ENCODE measurements around the gene NDOR1.

NDOR1 gene

DNA sequence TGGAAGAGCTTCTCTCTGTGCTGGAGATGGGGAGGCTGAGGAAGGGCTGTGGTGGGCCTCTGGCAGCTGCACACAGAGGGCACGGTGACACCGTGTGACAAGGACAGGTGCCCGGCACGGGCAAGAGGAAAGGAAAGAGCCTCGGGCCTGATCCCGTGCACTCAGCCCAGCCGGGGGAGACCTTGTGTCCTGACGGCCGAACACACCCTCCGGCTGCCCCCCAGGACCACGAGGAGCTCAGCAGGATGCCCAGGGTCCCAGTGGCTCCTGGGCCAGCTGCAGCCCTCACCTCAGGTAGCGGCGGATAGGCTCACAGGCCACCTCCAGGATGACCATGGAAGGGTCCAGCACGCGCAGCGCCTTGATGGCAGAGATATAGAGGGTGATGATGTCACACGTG, 22.7 kb upstream of the NDOR1 start:
- DNase-seq (ENCODE audit: low read depth in 3 of 3), result no peak

DNA sequence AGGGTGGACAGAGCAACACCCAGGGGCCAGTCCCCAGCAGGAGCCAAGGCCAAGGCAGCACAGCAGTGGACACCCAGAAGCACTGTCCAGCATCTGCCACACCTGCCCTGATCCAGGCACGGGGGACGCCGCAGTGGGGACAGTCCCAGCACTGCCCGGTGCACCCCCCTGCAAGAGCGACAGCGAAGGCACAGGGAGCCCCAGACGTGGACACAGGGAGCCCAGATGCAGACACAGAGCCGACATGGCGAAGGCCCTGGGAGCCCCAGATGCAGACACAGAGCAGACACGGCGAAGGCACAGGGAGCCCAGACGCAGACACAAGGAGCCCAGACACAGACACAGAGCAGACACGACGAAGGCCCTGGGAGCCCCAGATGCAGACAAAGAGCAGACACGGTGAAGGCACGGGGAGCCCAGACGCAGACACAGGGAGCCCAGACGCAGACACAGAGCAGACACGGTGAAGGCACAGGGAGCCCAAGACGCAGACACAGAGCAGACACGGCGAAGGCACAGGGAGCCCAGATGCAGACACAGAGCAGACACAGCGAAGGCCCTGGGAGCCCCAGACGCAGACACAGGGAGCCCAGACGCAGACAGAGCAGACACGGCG, 21.4 kb upstream of the NDOR1 start:
- DNase-seq (ENCODE audit: low read depth in 3 of 3), result no peak

DNA sequence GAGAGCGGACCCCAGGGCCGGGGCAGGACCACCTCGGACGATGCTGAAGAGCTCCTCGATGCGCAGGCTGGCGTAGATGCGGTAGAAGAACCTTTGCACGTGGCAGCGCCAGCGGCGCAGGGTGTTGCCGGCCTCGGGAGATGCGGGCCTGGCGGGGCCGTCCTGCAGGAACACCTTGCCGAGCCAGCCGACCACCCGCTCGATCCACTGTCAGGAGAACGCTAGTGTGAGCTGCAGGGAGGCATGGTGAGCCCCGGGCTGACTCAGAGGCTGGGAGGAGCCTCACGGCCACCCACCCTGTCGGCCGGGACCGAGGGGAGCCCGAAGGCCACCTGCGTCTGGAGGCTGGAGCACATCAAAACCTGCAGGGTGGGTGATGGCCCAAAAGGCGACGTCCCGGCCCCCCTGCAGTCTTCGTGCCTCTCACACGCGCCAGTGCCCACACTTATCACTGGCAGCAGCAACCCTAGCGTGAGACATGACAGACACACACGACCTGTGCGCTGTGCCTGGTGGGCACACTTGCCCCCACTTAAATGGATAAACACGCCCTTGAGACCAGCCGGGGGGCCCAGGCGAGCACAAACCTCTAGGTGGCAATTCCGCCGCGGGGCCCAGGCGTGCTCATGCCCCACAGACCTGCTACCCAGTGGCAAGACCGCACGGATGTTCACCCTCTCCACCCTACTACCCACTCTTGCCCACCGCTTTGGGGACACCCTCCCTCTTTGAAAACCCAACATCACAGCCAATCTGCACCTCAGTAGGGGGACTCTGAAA, 20.4 kb upstream of the NDOR1 start:
- no peak for DNase-seq (ENCODE audit: low read depth in 3 of 3)

DNA sequence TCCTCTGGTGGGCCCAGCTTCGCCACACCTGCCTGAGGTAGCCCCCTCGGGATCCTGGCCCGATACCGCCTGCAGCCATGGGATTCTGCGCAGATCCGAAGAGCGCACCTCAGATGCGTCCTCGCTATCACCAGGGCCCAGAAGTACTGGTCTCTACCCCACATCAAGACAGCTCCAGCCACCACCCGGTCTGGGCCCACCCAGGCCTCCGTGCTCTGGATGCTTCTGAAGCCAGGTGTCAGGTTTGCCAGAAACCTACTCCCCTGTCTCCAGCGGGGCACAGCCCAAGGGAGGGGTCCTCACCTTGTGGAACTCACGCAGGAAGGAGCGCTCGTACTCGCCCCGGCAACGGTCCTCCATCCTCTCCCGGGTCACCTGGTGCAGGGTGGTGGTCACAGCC, 19.6 kb upstream of the NDOR1 start:
- DNase-seq (ENCODE audit: low read depth in 3 of 3), result no peak

DNA sequence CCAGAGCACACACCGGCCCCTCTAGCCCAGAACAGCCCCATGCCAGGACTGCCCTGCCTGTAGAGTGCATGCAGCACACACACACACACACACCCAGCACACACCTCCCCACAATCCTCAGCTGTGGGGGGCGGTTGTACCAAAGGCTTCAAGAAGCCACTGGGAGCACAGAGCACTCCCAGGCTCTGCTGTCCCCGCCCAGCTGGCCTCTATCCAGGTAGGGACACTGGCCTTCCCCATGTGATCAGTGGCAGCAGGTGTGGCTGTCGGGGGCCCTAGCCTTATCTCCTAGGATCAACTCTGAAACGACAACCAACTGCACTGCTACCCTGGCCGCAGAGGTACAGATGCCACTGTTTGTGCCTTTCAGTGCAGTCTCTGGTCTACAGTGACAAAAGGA, 19.1 kb upstream of the NDOR1 start:
- DNase-seq (ENCODE audit: low read depth in 3 of 3), result no peak

DNA sequence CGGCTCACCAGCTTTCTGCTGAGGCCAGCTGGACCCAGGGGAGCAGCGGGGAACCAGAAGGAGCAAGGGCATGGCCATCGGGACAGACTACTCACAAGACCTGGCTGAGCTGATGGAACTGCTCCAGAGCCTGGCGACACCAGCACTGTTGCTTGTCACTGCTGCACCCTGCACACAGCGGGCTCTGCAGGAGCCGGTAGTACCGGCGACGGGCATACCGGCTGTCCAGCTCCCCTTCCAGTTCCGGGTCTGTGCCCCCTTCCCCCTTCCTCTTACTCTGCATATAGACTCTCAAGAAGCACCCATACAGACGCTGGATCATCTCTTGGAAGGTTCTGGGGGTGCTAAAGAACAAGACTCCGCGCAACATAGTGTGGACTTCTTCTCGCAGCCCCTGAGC, 18.1 kb upstream of the NDOR1 start:
- no peak for DNase-seq (ENCODE audit: low read depth in 3 of 3)

DNA sequence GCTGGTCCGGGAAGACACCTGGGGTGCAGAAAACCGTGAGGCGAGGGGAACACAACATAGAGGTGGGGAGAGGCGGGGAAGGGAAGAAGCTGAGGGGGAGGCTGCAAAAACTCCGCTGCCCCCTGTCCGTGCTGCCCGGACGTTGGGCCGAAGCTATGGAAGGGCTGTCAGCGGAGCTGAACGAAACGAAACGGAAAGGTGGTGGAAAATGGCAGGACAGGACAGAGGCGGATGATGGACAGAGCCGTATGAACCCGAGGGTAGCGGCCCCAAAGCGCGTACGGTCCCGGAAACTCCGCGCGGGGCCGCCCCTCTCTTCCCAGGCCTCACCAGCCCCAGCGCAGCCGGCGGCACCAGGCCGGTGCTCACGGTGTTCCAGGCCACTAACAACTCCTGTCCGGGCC, 17.4 kb upstream of the NDOR1 start:
- DNase-seq (ENCODE audit: low read depth in 3 of 3), result no peak

DNA sequence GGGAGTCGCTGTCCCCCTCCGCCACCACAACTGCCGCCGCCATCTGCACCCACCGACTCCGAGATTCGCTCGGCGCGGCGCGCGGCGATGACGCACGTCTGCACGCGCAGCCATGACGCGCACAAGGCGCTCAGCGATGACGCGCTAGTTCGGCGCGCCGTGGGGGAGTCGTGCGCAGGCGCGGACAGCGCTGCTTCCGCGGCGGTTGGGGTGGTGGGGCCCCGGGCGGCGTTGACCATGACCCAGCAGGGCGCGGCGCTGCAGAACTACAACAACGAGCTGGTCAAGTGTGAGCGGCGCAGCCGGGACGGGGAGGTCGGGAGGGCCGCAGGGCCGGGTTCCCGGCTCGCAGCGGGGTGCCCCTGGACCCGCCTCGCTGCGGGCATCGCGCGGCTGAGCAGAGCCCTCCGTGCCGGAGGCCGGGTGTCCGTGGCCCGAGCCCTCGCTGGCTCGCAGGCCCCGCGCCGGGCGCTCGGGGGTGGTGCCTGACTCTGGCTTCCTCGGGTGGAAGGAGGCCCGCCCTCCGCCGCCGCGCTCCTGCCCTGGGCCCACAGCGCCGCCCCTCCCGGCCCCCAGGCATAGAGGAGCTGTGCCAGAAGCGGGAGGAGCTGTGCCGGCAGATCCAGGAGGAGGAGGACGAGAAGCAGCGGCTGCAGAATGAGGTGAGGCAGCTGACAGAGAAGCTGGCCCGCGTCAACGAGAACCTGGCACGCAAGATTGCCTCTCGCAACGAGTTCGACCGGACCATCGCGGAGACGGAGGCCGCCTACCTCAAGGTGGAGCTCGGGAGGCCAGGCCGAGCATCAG, 16.8 kb upstream of the NDOR1 start, which contains the start of the genes ANAPC2 and SSNA1:
TSS of gene ANAPC2 (minus strand) at position 71 of the 807 bp plus-strand sequence. CDS start at position 43, 28 bp downstream.
TSS of gene SSNA1 (plus strand) at position 187 of the 807 bp plus-strand sequence. CDS start at position 238, 51 bp downstream.
- DNase-seq (ENCODE audit: low read depth in 3 of 3), result peak; percentile 84 to 87 (median 86)

DNA sequence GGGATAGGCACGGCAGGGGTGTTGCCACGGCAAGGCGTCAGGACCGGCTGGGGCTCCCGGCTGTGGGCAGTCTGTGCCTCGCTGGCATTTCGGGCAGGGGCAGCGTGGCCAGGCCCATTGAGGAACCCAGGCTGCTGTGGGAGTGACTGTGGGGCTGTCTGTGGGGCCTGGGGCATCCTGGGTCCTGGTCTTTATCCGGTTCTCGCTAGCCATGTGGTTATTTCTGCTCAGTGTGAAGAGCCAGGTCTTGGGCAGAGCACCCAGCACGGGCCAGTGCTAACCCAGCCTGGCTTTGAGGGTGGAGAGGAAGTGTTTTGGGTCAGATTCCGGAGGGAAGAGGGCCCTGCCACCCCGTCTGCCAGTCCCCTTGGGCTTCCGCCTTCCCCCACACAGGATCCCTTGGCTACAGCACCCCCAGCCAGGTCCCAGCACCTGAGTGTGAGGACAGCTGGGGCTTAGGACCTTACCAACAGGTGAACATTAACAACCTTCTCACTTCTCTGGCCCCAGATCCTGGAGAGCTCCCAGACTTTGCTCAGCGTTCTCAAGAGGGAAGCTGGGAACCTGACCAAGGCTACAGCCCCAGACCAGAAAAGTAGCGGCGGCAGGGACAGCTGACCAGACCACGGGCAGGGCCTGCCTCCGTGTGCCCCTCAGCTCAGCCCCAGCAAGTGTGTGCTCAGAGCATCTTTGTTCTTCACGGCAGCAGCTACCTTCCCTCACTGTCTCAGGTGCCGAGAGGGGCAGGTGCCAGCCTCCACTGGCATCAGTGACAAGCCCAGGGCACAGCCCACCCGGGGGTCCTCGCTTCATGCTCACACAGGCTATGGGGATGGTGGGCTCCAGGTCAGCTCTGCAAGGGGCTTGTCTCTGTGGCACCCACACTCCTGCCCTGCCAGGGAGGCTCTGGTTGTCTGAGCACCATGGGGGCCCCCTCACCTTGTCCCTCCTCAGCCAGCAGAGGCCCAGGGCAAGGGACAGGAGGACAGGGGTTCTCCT, 15.9 kb upstream of the NDOR1 start:
- no peak for DNase-seq (ENCODE audit: low read depth in 3 of 3)

DNA sequence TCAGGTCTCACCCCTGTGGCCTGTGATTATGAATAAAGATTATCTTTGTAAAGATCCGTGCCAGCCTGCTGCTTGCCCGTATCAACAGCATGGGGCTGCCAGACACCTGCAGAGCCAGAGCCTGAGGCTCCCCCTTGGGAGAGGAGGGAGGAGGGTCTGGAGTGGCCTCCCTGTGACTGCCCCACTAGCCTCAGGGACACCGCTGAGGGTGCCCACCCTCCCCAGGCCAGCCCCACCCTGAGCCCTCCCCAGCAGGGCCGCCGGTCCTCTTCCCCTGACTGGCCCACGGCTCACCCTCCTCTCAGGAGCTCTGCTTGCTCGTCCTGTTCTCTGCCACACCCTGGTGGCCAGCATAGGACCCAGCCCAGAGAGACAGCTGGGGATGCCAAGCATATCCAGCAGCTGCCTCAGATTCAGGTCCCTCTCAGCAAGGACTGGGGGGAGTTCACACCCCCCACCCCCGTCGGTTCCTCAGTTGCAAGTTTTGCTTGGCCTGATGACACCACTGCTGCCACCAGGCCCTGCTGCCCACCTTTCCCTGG, 15.1 kb upstream of the NDOR1 start:
- DNase-seq (ENCODE audit: low read depth in 3 of 3), result no peak

DNA sequence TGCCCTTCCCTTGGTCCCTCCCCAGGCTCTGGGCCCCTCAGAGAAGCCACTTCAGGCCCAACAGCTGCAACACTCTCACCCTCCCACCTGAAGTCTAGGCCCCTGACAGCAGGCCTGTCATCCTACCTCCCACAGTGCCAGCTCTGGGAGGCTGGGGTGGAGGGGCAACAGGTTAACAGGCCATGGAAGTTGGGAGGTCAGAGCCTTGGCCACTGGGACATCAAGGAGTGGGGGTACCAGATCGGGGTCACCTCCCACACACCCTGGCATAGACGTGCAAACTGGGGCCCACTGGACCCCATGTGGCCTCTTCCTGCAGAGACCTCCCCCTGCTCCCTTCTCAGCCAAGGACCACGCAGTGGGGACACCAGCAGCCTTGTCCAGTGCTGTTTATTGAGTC, 14.3 kb upstream of the NDOR1 start:
- no peak for DNase-seq (ENCODE audit: low read depth in 3 of 3)

DNA sequence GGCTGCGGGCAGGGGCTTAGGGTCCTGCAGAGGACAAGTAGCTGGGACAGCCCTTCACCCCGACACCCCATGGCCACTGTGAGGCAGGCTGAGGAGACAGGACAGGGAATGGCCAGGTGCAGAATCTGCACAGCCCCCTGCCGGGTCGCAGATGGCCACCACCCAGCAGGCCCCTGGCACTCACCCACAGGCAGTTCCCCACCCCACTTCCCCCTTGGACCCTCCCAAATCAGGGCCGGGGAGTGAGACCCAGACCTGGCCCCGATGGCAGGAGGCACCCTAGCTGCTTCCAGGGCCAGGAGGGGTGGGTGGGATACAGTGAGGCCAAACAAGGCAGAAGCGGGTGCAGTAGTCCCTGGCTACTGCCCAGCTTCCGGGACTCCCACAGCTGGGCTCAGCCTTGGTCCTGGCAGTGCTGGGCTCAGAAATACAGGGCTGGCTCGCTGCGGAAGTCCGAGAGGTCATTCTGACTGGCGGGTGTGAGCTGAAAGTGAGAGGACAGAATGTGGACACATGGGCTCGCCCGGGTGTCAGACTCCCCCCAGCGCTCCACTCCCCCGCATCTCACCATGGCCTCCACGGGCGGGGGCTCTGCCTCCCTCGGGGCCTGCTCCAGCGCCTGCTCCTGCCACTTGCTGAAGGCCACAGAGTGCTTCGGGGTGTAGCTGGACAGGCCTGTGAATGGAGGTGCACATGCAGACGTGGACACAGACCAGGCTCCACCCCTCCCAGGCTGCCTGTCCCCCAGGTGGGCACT, 13.6 kb upstream of the NDOR1 start:
- no peak for DNase-seq (ENCODE audit: low read depth in 3 of 3)

DNA sequence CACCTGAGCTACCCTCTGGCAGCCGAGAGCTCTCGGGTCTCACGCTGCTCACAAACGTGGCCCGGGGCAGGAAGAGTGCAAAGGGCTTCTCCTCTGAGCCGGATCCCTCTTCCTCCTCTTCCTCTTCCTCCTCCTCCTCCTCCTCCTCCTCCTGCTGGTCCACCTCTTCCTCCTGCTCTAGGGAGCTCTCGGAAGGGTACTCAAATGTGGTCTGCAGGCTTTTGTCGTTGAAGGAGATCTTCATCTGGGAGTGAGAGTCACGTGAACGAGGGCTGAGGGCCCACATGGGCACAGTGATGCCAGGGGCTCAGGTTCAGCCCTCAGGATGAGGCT, 13.1 kb upstream of the NDOR1 start:
- DNase-seq (ENCODE audit: low read depth in 3 of 3), result no peak

DNA sequence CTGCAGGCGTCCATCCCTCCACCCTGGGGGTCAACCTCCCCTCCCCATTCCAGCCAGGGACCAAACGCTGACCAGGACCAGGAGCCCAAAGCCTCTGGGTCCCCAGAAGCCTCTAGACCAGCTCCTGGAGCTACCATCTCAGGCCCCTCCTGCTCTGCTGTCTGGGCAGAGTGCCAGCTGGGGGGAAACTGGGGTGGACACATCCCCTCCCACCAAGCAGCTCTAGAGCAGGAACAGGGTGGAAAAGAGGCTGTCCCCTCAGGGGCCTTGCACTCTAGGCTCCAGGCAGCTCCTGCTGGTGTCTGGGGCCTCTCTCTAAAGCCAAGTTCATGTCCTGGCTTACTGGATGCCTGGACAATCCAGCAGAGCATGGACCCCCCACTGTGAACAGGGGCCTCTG, 12.6 kb upstream of the NDOR1 start:
- no peak for DNase-seq (ENCODE audit: low read depth in 3 of 3)

DNA sequence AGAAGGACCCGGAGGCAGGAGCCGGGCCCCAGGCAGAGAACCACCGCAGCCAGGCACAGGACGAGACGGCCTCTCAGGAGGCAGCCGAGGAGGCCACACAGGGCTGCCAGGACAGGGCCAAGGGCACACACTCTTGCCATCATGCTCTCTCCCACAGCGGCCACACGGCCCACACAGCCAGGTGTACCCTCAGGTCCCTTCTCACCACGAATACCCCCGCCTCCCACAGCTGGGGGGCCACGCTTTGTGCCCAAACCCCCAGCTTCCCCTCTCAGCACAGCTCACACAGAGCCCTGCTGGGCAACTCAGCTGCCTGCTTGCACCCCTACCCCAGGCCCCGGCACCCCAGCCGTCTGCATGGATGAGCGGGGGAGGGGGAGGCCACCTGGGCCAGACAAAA, 11.7 kb upstream of the NDOR1 start:
- no peak for DNase-seq (ENCODE audit: low read depth in 3 of 3)

DNA sequence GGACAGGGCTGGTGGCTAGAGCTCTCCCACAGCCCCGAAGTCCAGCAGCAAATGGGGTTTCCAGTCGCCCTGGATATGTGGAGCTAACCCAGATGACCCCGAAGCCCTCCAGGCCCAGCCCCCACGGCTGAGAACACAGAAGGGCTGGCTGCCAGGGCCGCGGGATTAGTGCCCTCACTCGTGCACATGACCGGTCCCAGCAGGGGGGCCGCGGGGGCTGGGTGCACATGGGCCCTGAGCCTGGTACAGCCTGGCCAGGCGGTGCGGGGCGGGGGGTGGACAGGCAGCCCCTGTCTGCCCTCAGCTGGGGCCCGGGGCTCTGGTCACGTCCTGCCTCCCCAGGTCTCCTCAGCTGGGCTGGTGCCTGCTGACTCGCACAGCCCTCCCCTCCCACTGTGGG, 11.1 kb upstream of the NDOR1 start:
- no peak for DNase-seq (ENCODE audit: low read depth in 3 of 3)

DNA sequence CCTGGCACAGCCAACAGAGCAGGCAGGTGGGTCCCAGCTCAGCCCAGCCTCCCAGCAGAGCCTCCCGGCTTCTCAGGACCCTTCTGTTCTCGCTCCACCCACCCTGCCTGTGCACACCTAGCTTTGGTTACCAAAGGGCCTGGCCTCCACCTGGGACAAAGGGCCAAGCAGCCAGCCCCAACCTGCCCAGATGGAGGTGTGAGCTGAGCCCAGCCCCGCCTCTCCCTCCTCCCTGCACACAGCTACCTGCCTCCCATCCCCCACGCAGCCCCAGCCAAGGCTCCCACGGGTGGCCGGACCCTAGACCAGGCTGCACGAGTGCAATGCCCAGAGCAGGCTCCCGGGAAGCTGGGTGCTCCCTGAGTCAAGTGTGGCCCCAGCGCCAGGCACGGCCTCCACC, 10.6 kb upstream of the NDOR1 start:
- no peak for DNase-seq (ENCODE audit: low read depth in 3 of 3)

DNA sequence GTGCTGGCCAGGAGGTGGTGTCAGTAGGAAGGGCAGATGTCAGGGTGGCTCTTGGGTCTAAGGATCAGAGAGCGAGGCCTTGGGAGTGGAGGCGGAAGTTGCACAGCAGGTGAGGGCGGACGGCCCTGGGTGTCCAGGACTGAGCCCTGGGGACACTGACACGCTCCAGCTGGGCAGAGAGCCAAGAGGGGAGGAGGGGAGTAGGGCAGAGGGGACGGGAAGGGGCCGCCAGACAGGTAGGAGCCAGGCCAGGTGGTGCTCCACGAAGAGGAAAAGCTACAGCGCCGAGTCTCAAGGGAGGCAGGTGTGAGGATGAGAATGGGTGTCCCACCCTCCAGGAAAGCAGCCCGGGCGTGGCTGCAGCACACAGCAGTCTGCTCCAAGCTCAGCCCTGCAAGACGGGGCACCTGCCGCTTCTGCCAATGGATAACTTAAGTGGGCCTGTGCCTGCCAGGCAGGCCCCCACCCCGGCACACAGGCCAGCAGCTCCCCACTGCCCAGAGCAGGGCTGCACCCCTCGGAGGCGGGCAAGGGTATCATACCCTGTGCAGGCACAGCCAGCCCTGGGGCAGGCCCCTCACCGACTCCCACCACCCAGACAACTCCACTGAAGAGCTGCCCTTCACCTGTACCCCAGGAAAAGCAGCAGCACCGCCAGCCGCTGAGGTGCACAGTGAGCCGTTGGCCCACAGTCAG, 9.8 kb upstream of the NDOR1 start:
- DNase-seq (ENCODE audit: low read depth in 3 of 3), result no peak

DNA sequence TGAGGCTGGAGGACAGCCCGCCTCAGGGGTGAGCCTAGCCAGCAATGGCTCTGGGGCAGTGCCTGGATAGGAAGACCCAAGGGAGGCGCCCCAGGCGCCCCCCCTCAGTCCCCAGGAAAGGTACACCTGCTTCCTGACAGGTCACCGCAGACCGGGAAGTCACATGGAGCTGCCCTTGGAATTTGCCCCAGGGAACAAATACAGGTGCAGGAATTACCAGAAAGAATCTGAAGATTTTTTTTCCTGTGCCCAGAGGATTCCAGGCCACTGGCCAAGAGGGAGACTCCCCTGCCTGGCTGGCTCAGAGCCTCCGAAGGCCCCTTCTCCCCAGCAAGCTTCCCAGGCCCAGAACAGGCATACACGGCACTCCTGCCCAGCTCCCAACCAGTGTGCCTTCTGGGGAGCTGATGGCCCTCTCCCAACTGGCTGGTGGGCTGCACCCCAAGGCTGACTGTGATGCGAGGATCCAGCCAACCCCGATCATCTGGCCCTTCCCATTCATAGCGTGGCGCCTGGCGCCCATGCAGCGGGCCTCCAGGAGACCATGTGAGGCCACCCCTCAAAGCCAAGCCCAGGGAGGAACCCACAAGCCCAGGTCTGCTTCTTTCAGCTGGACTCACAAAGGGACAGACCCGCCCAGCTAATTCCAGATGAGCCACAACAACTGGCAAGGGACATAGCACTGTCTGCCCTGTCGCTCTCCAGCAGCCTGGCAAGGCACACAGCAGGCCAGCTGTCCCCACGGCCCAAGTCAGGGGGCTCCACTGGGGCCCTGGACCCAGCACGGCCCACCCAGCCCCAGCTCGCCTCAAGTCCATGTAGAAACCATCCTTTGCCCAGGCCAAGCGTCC, 7.2 kb upstream of the NDOR1 start:
- DNase-seq (ENCODE audit: low read depth in 3 of 3), result no peak

All from stimulated activated CD4-positive, alpha-beta T cell treated with anti-CD3 and anti-CD28 coated beads, TNF-alpha, amount 100 ng/mL, for 4 hours (primary cell).